HG03571 (cell line): Measurements from ENCODE around the gene YAF2.
"Not testable (repeated sequence)": the region's sequence is repeated elsewhere in the genome, so short reads cannot be mapped to it uniquely, and the experiment has no call there.

Experiments used
- ATAC-seq: cut with Tn5 transposase; IDR thresholded peaks from one replicate; pipeline ENCODE4 v1.9.1; 2021; ENCODE audit not compliant: unreplicated experiment

The YAF2 gene

GRCh38 chr12:42255221-42255865, 17.3 kb upstream of the YAF2 start:
- no peak for ATAC-seq

DNA sequence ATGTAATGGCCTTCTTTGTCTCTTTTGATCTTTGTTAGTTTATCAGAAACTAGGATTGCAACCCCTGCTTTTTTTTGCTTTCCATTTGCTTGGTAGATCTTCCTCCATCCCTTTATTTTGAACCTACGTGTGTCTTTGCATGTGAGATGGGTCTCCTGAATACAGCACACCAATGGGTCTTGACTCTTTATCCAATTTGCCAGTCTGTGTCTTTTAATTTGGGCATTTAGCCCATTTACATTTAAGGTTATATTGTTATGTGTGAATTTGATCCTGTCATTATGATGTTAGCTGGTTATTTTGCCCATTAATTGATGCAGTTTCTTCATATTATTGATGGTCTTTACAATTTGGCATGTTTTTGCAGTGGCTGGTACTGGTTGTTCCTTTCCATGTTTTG, 14.6 kb upstream of the YAF2 start:
- not testable (repeated sequence) for ATAC-seq

DNA sequence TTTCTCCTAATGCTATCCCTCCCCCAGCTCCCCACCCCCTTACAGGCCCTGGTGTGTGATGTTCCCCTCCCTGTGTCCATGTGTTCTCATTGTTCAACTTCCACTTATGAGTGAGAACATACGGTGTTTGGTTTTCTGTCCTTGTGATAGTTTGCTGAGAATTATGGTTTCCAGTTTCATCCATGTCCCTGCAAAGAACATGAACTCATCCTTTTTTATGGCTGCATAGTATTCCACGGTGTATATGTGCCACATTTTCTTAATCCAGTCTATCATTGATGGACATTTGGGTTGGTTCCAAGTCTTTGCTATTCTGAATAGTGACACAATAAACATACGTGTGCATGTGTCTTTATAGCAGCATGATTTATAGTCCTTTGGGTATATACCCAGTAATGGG, 11.0 kb upstream of the YAF2 start:
- ATAC-seq = not testable (repeated sequence)

GRCh38 chr12:42240131-42240750, 2.2 kb upstream of the YAF2 start:
- no peak for ATAC-seq

GRCh38 chr12:42237853-42238239, 202 bp downstream of the YAF2 start:
- ATAC-seq = peak; percentile 29

DNA sequence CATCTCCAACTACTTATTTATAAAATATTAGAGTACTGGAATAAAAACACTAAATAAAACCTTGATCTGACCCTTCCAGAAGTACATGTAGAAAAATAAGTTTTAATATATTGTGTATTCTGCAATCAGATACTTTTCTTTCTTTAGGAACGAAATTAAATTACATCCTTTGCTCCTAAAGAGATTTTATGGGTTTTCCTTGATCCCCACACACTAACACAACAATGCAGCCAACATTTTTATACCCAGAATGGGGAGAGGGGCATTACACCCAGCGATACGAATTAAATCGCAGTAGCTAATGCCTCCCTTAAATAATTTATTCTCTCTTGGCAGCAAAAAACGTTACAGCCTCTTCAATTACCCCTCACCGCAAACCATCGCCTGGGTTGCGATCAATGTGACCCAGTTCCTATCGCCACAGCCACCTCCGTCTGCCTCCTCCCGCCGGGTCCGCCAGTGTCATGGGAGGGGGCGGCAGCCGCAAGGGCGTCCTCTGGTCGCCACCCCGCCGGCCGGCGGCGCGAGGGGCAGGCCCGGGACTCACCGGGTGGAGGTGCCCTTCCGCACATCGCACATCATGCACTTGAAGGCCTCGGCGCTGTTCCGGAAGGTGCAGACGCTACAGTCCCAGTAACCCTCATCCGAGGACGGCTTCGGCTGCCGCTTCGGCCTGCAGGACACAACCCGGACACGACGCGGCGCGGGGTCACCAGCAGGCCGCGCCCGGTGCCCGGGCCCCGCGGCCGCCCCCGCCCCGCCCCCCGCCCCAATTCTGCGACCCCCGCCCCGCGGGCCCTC, 796 bp downstream of the YAF2 start:
- ATAC-seq = peak; percentile 73

GRCh38 chr12:42236017-42236416, 2.0 kb downstream of the YAF2 start:
- ATAC-seq = no peak

GRCh38 chr12:42235426-42235825, 2.6 kb downstream of the YAF2 start:
- ATAC-seq = no peak

DNA sequence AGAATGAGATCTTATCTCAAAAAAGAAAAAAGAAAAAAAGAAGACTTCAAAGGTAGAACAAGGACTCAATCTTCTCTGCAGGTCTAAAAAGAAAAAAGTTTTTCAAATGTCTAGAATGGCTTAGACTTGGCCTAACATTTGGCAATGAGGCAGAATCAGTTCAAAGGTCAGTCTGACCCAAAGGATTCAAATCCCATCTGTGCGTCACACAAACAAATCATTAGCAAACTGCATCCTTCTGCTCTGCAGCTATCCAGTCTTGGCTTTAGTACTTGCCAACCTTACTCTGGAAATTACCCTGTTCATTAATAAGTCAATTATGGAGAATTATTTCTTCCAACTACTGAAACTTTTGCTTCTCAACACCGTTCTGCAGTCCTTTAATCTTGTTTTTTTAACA, 3.1 kb downstream of the YAF2 start:
- no peak for ATAC-seq

- not testable (repeated sequence) for ATAC-seq
These were observed 10.5 kb downstream of the YAF2 start for GRCh38 chr12:42227525-42227924.

GRCh38 chr12:42224501-42224900, 13.5 kb downstream of the YAF2 start:
- not testable (repeated sequence) for ATAC-seq

- ATAC-seq = no peak
These were observed 15.3 kb downstream of the YAF2 start for GRCh38 chr12:42222724-42223123.

DNA sequence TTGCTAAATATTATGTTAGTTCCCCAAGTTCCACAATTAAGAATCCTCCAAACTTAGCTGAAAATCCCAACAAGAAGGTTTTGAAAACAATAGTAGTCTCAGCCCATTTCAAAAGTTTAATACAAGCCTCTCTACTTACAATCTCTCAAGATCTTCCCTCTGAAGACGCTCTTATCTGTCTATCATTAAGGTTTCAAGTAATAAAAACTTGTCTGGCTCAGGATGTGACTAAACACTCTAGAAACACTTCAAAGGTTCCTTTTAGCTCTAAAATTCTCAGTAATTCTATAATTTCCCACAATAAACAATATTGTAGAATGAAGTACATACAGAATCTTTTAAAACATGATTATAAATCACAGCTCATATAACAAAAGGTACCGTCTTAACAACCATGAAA, 16.3 kb downstream of the YAF2 start:
- ATAC-seq = no peak

GRCh38 chr12:42217656-42218055, 20.4 kb downstream of the YAF2 start:
- ATAC-seq = no peak

DNA sequence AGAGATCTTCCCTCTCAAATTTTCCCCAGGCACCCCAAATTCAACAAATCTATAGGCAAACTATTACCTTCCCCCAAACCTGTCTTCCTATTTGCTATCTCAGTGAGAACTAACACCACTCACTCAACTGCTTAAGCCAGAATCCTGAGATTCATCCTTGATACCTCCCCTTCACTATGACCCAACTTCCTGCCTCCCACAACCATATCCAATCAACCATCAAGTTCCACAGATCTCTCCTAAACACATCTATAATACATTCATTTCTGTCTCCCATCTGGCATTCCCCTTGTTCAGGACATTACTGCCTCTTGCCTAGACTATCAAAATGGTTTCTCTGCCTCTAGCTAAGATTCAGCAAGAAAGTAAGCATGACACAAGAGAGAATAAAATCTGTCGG, 21.3 kb downstream of the YAF2 start:
- no peak for ATAC-seq

DNA sequence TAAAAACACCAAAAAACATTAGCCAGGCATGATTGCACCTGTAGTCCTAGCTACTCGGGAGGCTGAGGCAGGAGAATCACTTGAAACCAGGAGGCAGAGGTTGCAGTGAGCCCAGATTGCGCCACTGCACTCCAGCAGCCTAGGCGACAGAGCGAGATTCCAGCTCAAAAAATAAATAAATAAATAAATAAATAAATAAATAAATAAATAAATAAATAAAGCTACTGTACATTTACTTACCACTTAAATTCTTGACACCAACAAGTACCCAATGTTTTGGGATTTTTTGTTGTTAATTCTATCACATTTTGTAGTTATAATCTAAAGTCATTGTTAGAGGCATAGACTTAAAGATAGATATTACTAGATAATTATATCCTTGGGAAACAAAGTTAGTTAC, 22.3 kb downstream of the YAF2 start:
- ATAC-seq = not testable (repeated sequence)

- ATAC-seq = no peak
These were observed 24.1 kb downstream of the YAF2 start for GRCh38 chr12:42213954-42214426.

DNA sequence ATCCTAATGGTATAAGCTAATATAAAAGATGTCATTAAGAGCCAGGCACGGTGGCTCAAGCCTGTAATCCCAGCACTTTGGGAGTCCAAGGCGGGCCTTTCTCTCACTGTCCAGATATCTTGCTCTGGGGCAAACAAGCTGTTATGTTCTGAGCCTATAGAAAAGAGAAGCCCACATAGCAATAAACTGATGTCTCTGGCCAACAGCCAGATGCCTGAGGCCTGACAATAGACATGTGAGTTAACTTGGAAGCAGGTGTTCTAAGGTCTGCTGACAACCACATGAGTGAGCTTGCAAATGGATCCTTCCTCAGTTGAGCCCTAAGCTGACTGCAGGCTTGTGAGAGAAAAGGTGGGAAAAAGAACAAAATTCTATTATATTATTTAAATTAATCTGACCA, 25.0 kb downstream of the YAF2 start:
- ATAC-seq = no peak

GRCh38 chr12:42208574-42208973, 29.5 kb downstream of the YAF2 start:
- no peak for ATAC-seq

- no peak for ATAC-seq
These were observed 33.2 kb downstream of the YAF2 start for GRCh38 chr12:42204819-42205218.

GRCh38 chr12:42204362-42204761, 33.7 kb downstream of the YAF2 start:
- ATAC-seq = no peak

- ATAC-seq = no peak
These were observed 37.0 kb downstream of the YAF2 start for GRCh38 chr12:42201063-42201462.
